Skin epidermis (tissue), 12 donors: ENCODE measurements around the gene CFAP70.
A peak's percentile ranks its signal among the peaks of the same experiment; 100 is the strongest.
"Not testable (repeated sequence)": the region's sequence is repeated elsewhere in the genome, so short reads cannot be mapped to it uniquely, and the experiment has no call there.

Experiments
- H3K27ac ChIP-seq, 21 experiments: fragments of 200-600 bp; sonication (generic) in 11 of 21; one replicate each; pipeline ENCODE4 v1.5.0; 2020; ENCODE audit warnings: mild to moderate bottlenecking in 3 of 21, inconsistent platforms in 2 of 21, moderate library complexity in 2 of 21
- H3K4me3 ChIP-seq, 7 experiments: fragments of 200-600 bp; sonication (generic) in 2 of 7; one replicate each; pipeline ENCODE4 v1.5.0; 2020; ENCODE audit warnings: inconsistent platforms in 2 of 7, mild to moderate bottlenecking in 2 of 7, moderate library complexity in 1 of 7

CFAP70 gene

DNA sequence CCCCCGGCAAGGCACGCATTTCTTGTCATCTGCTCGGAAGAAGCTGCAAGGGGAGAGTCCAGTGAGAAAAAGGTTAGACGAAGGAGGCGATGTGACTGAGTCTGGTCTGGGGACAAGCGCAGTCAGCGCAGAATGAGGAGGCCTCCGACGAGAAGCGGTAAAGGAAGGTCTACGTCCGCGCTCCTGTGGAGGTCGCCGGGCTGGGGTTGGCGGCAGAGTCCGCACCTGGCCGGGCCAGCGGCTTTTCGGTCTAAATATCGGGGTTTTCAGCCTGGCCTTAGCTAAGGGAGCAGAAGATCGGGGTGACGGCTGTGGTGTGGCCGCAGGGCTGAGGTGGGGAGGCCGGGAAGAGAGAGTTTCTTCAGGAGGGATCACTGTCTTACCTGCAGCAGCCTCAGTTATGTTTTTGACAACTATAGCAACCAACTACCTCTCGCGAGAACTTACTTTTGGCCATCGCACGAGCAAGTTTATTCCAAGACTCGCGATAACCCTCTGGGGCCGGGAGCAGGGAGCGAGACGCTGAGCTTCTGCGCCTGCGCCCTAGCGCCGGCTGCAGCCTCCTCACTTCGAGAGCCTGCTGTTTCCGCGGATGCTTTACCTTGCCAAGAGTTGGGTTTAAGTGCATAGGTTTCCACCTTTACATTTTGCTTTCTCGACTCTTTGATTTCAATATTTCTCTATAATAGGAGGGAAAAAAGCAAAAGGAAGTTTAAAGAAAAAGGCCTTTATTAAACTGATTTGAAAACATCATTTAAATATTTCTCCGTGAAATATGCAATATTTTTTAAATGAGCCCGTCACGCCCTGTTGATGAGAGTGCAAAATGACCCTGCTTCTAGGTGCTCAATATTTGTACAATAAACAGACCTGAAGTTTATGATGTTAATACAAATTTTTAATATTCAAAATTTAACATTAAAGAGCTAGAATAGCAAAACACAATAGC lies at the start of gene CFAP70:
CFAP70 (minus strand) TSS at position 534 of the 949 bp plus-strand sequence. CDS start 4,068 bp downstream, outside the sequence.
- peak within 1 kb of the TSS in 20 of 21 experiments; percentile 25 to 90 (median 76) for H3K27ac ChIP-seq

DNA sequence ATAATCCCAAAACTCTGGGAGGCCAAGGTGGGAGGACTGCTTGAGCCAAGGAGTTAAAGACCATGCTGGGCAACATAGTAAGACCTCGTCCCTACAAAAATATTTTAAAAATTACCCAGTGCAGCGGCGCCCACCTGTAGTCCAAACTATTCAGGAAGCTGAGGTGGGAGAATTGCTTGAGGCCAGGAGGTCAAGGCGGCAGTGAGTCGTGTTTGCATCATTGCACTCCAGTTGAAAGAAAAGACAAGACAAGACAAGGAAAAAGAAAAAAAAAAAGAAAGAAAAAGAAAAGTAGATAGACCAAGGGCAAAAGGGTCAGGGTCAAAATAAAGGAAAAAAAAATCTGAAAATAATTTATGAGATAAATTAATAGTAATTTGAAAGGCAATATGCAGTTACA lies 49.4 kb upstream of the CFAP70 start:
- Histone ChIP-seq H3K27ac (no peak overlapping the region), H3K4me3 (no peak overlapping the region)

More for the DNA sequence above, at the start of gene CFAP70:
- H3K4me3 ChIP-seq, result peak within 1 kb of the TSS; percentile 42 to 66 (median 58)

DNA sequence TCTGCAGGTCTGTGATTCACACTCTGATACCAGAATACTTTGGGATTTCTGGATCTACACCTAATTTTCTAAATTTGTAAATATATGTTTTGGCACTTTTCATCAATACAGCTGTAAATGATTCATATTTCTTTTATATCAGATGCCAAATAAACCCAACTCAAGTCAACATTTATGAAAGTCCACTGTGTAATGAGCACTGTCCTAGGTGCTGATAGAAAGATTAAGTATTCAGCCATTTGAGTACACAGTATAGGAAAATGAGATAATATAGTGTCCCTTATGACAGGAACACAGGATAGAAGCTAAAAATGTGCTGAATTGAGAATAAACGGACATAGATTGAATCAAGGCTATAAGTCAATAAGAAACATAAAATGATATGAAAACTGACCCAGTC lies 48.8 kb upstream of the CFAP70 start:
- no peak overlapping the region for H3K4me3 ChIP-seq
- H3K27ac ChIP-seq, result no peak overlapping the region

DNA sequence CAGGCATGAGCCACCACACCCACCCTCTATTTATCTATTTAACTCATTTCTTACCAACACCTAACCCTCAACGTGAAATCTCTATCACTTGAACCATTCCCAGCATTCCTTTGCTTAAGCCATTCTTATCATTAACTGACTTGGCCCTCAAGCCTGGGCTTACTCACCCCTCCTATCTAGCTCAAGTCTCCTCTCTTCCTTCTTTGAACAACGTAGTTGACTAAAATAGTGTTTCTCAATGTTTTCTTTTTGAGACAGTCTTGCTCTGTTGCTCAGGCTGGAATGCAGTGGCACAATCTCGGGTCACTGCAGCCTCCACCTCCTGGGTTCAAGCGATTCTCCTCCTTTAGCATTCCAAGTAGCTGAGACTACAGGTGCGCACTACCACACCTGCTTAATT lies 48.2 kb upstream of the CFAP70 start:
- Histone ChIP-seq H3K27ac (no peak overlapping the region), H3K4me3 (no peak overlapping the region)

DNA sequence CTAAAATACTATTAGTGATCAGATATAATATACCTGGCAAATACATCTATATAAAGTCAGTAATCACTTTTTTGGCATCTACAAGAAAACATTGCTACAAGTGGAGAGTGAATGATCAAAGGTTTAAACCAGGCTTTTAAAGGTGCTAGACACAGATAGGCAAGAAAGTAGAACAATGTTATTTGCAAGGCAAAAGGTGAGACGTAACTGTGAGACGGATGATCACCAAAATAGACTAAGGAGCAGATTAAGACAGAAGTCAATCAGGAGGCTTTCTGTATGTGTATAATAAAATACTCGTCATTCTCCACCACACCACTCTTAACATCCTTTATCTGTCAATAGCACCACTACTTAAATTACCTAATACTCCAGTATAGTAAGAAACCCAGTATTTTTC lies 46.9 kb upstream of the CFAP70 start:
- Histone ChIP-seq H3K27ac (no peak overlapping the region), H3K4me3 (no peak overlapping the region)

DNA sequence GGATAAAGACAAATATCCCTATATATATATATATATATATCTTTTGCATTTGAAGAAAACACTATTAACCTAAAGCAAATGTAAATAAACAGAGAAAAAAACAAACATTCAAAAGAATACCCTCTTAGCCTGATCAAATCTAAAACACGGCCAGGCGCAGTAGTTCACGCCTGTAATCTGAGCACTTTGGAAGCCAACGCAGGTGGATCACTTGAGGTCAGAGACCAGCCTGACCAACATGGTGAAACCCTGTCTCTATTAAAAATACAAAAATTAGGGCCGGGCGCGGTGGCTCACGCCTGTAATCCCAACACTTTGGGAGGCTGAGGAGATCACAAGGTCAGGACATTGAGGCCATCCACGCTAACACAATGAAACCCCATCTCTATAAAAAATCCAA lies 46.0 kb upstream of the CFAP70 start:
- Histone ChIP-seq H3K27ac (no peak overlapping the region), H3K4me3 (no peak overlapping the region)

DNA sequence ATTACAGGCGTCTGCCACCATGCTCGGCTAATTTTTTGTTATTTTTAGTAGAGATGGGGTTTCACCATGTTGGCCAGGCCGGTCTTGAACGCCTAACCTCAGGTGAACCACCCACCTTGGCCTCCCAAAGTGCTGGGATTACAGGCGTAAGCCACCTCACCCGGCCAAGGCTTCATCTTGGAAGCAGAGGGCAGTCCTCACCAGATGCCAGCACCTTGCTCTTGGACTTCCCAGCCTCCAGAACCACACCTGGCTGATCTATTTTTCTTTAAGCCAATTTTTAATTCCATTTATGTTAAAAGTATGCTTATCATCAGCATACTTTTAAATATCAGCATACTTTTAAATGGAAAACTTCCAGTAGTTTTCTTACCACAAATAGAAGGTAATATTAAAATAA lies 43.0 kb upstream of the CFAP70 start:
- no peak overlapping the region for H3K4me3 ChIP-seq
- H3K27ac ChIP-seq, result no peak overlapping the region

DNA sequence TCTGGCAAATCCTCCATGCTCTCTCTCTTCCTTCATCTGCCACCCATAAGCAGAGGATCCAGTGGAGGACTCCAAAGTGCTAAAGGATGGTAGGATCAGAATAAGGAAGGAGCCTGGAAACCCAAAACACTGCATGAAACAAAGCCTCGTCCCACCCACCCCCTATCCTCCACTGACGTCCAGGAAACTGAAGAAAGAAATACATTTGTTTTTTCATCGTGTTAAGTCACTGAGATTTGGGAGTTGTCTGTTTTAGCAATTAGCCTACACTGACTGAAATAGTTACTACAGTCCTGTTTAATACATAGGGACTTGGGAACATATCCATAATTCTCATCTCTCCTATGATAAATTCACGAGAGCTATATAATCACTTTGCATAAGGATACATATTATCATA lies 40.4 kb upstream of the CFAP70 start:
- Histone ChIP-seq H3K4me3 (no peak overlapping the region), H3K27ac (no peak overlapping the region)

DNA sequence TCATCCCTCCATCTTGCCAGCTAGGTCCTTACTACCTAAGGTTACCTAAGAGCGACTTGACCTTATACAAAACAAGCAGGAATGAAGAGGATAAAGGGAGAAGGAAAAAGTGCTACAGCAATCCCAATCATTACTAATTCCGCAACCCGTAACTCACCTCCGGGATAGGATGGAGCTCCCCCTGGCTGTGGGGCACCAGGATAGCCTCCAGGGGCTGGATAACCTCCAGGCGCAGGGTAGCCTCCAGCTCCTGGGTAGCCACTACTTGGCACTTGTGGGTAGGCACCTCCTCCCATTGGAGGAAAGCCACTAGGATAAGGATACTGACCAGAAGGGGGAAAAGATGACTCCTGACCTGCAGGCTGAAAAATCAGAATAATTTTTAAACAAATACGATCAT lies 39.4 kb upstream of the CFAP70 start:
- Histone ChIP-seq H3K4me3 (no peak overlapping the region), H3K27ac (no peak overlapping the region)

DNA sequence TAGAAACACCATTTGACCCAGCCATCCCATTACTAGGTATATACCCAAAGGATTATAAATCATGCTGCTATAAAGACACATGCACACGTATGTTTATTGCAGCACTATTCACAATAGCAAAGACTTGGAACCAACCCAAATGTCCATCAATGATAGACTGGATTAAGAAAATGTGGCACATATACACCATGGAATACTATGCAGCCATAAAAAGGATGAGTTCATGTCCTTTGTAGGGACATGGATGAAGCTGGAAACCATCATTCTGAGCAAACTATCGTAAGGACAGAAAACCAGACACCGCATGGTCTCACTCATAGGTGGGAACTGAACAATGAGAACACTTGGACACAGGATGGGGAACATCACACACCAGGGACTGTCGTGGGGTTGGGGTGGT lies 35.7 kb upstream of the CFAP70 start:
- not testable (repeated sequence) for H3K27ac ChIP-seq, H3K4me3 ChIP-seq

DNA sequence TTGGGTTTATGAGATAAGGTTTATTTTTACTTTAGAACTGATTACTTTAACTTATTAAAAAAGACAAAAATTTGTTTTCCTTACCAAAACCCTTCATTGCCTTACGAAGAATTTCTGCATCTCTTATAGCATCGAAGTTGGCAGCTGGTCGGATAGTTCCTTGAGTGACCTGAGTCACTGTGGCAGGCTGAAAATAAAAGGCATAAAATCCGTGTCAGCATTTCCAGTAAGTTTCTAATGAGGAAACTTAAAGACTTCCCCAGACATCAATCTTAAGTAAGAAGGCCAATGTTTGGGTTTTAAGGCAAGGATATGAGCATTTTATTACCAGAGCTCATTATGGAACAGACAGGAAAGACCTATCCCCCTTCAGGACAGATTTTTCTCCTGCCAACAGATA lies 29.6 kb upstream of the CFAP70 start:
- Histone ChIP-seq H3K4me3 (no peak overlapping the region), H3K27ac (no peak overlapping the region)

DNA sequence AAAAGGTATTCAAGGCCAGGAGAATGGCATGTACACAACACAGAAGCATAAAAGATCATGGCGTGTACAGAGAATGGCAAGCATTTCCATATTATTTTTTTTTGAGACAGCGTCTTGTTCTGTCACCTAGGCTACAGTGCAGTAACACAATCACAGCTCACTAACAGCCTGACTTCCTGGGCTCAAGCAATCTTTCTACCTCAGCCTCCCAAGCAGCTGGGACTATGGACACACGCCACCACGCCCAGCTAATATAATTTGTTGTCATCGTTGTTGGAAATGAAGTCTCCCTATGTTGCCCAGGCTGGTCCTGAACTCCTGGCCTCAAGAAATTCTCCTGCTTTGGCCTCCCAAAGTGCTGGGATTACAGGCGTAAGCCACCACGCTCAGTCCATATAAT lies 27.9 kb upstream of the CFAP70 start:
- Histone ChIP-seq H3K27ac (no peak overlapping the region), H3K4me3 (no peak overlapping the region)

DNA sequence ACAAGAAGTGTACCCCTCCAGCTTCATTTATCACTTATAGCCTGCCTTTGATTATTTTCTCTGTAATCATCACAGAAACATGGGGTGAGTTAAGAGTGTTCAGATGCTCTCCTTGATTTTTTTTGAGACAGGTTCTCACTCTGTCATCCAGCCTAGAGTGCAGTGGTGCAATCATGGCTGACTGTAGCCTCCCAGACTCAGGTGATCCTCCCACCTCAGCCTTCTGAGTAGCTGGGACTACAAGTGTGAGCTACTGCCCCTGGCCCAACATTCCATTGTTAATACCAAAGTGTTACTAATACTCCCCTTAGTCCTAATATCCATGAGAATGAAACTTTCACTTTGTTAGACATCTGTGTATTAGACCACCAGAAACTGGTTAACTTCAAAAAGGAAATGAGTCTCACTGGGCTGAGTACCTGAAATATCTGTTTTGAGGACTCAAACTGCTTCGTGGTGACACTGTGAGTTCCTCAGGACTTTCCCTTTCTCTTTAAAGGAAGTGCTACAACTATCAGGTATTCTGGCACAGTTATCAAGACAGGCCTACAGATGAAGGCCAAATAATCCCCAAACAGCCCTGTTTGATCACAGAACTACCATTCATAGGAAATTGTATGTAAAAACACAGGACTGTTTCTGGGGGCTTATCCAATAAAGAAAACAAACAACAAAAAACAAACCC lies 20.5 kb upstream of the CFAP70 start:
- Histone ChIP-seq H3K4me3 (no peak overlapping the region), H3K27ac (no peak overlapping the region)

DNA sequence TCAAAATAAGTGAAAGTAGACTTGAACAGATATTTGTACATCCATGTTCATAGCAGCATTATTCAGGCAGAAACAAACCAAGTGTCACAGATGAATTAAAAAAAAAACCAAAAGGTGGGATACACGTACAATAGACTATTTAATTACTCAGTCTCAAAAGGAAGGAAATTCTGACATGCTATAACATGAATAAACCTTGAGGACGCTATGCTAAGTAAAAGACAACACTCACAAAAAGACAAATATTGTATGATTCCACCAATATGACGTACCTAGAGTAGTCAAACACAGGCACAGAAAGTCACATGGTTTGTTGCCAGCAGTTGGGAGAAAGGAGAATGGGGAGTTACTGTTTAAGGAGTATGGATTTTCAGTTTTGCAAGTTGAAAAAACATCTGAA lies 18.0 kb upstream of the CFAP70 start:
- Histone ChIP-seq H3K27ac (no peak overlapping the region), H3K4me3 (no peak overlapping the region)

DNA sequence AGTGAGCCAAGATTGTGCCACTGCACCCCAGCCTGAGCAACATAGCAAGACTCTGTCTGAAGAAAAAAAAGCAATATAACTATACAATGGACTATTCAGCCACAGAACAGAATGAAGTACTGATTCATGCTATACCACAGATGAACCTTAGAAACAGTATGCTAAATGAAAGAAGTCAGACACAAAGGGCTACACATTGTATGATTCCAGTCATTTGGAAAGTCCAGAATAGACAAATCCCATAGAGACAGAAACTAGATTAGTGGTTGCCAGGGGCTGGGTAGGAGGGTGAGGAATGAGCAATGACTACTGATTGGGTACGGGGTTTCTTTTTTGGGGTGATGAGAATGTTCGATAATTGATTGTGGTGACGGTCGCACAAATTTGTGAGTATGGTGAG lies 9.6 kb upstream of the CFAP70 start:
- H3K27ac ChIP-seq, result no peak overlapping the region
- H3K4me3 ChIP-seq, result no peak overlapping the region

DNA sequence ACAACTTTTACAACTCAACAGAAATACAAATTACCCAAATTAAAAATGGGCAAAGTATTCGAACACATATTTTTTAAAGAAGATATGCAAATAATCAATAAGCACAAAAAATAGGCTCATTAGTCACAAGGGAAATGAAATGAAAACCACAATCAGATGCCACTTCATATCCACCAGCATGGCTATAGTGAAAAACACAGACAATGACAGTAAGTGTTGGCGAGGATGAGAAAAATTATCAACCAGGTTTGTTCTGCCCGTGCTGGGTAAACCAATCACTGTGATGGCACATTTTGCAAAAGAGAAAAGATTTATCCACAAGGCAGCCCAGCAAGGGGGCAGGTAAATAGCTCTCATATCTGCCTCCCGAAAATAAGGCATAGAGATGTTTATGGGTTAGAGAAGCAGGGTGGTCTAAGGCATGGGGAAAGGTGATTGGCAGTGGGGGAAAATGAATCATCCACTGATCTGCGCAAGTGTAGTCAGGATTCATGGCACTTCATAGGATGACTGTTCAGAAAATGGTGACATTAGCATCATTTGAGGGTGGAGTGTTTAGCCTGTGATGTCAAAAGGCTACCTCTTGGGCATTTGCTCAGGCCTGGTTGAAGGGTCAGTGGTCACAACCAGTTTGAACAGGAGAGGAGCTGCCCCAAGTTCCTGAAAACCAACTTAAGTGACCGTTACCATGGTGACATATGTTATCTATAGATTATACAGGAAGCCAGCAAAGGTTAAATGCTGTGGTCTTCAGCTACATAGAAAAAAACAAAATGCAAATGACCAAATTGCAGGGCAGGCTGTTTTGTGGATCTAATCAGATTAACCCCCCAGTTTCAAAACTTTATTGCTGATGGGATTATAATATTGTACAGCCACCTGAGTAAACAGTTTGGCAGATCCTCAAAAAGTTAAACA lies 8.0 kb upstream of the CFAP70 start:
- peak overlapping the region in 3 of 21 experiments; percentile 27 to 65 (median 65) for H3K27ac ChIP-seq
- H3K4me3 ChIP-seq, result no peak overlapping the region

DNA sequence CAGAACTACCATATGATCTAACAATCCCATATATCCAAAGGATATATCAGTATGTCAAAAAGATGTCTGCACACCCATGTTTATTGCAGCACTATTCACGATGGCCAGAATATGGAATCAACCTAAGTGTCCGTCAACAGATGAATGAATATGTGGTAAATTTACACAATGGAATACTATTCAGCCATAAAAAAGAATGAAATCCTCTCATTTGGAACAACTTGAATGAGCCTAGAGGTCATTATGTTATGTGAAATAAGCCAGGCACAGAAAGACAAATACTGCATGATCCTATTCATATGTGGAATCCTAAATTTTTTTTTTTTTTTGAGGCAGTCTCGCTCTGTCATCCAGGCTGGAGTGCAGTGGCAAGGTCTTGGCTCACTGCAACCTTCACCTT lies 6.3 kb upstream of the CFAP70 start:
- no peak overlapping the region for H3K4me3 ChIP-seq
- no peak overlapping the region for H3K27ac ChIP-seq

DNA sequence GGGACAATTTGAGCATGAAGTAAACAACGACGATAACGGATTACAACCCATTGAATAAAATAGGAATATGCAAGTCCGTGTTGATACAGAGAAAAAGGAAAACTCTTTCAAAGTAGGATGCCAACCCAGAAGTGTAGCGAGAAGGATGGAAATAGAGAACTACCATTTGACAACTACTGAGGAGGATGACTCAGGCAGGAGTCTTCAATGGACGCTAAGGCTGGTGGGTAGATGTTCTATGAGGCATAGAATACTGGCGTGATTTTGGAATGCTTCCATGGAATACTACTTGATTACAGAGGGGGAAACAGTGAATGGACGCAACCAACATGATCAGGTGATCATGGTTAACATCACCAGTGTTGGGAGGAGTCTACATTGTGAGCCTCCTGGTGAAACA lies 828 bp upstream of the CFAP70 start:
- Histone ChIP-seq H3K27ac (peak overlapping the region in 1 of 21 experiments; percentile 58), H3K4me3 (no peak overlapping the region)

DNA sequence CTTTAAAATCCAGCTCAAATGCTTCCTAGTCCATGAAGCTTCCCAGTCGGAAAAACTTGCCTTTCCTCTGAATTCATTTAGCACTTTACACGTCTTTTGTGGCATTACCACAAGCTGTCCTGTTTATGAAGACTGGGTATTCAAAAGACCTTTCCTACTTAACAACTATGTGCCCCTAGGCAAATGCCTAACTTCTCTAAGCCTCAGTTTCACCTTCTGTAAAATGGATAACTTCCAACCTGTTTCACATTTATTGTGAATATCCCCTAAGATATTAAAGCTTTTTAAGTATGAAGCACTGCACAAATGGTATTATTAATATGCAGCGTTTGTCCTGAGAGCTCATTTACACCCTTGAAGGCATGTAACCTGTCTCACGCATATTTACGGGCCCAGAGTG lies 843 bp downstream of the CFAP70 start:
- Histone ChIP-seq H3K4me3 (peak overlapping the region; percentile 42 to 66 (median 58)), H3K27ac (peak overlapping the region in 19 of 21 experiments; percentile 25 to 90 (median 77))

DNA sequence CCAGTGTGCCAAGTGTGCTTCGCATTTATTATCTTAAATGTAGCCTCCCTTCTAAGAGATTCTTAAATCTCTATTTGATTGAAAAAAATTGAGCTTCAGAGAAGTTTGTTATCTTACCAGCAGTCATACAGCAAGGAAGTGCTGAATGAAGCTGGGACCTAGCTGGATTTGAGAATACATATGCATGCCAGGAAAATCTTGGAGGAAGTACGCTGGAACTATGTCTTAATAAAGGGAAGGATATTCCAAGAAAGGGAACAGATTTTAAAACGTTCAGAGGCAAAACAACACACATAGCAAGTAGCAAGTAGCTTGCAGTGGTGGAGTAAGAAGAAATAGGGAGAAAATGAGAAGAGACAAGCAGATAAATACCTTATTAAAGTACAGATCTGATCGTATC lies 1.5 kb downstream of the CFAP70 start:
- no peak overlapping the region for H3K4me3 ChIP-seq
- H3K27ac ChIP-seq, result no peak overlapping the region
